Erythroblast (primary cell): ENCODE measurements around the gene ZBTB5.

Experiments
- GATA1 ChIP-seq: IDR thresholded peaks from 2 replicates; pipeline ENCODE4 v1.6.1; 2011; ENCODE audit warnings: low read depth, mild to moderate bottlenecking, control low read depth, low read length, moderate library complexity
- POLR2A ChIP-seq: IDR thresholded peaks from 2 replicates; pipeline ENCODE4 v1.6.1; 2011; ENCODE audit warnings: mild to moderate bottlenecking, low read length

DNA sequence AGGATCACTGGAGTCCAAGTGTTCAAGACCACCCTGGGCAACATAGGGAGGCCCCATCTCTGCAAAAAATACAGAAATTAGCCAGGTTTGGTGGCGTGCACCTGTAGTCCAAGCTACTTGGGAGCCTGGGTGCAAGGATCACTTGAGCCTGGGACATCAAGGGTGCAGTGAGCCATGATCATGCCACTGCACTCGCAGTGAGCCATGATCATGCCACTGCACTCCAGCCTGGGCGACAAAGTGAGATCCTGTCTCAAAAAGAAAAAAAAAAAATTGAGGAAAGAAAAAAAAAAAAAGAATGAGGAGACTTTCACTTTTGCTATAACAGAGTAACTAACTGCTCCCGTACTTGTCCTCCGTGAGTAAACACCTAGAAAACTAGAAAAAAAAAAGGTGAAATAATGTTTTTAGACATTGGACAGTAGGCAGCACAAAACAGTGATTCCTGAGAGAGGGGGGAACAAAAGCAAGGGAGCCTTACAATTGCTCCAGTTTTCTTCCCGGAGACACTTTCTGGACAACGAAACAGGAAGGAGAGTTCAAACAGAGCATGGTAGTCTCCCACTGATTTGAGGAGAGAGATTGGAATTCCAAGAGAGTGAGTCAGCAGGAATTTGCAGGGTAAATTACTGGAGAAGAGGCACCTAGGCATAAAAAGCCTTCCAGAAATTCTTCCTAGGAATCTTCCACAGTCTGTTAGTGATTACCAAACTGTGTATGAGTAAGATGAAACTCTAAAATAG is 6.9 kb upstream of the ZBTB5 start:
- TF ChIP-seq POLR2A (no peak), GATA1 (no peak)
